Measurements from ENCODE around the gene TCTN2. TPM values are rescaled to one million over a fixed set of nuclear protein-coding genes. Genes with fewer than 3 reads are reported as not detected.

Gene TCTN2
- polyA plus RNA-seq, 1 donor: 8.1 TPM

GRCh38 chr12:123686636-123687190 is 15.8 kb downstream of the TCTN2 start:
- DNase-seq: no peak

- DNase-seq: no peak
These were observed 19.4 kb downstream of the TCTN2 start for GRCh38 chr12:123690191-123690840.

GRCh38 chr12:123696207-123696606 is 25.3 kb downstream of the TCTN2 start:
- no peak for DNase-seq

- DNase-seq: no peak
These were observed 25.7 kb downstream of the TCTN2 start for GRCh38 chr12:123696646-123697045.

- no peak for DNase-seq
These were observed 35.0 kb downstream of the TCTN2 start for GRCh38 chr12:123705935-123706334.

GRCh38 chr12:123707466-123707865 is 36.6 kb downstream of the TCTN2 start:
- no peak for DNase-seq

- DNase-seq: no peak
These were observed 41.9 kb downstream of the TCTN2 start for GRCh38 chr12:123712780-123713319.

- no peak for DNase-seq
These were observed 42.5 kb downstream of the TCTN2 start for GRCh38 chr12:123713398-123713797.

- DNase-seq: no peak
These were observed 43.1 kb downstream of the TCTN2 start for GRCh38 chr12:123713823-123714585.

GRCh38 chr12:123715195-123715594 is 44.3 kb downstream of the TCTN2 start:
- no peak for DNase-seq

GRCh38 chr12:123717350-123717749 is 46.4 kb downstream of the TCTN2 start:
- no peak for DNase-seq

- no peak for DNase-seq
These were observed 49.4 kb downstream of the TCTN2 start for GRCh38 chr12:123720141-123720814.

GRCh38 chr12:123721245-123721644 is 50.3 kb downstream of the TCTN2 start:
- DNase-seq: no peak

GRCh38 chr12:123723011-123723410 is 52.1 kb downstream of the TCTN2 start:
- DNase-seq: no peak

GRCh38 chr12:123723765-123724164 is 52.9 kb downstream of the TCTN2 start:
- no peak for DNase-seq

GRCh38 chr12:123726244-123726643 is 55.3 kb downstream of the TCTN2 start:
- no peak for DNase-seq

GRCh38 chr12:123726962-123727361 is 56.0 kb downstream of the TCTN2 start:
- no peak for DNase-seq

- no peak for DNase-seq
These were observed 57.0 kb downstream of the TCTN2 start for GRCh38 chr12:123727878-123728277.

- no peak for DNase-seq
These were observed 60.7 kb downstream of the TCTN2 start for GRCh38 chr12:123731596-123731995.

GRCh38 chr12:123732251-123732650 is 61.3 kb downstream of the TCTN2 start:
- DNase-seq: no peak

GRCh38 chr12:123733229-123733628 is 62.3 kb downstream of the TCTN2 start:
- no peak for DNase-seq

GRCh38 chr12:123734268-123734667 is 63.4 kb downstream of the TCTN2 start:
- DNase-seq: no peak

- DNase-seq: no peak
These were observed 71.1 kb downstream of the TCTN2 start for GRCh38 chr12:123741937-123742572.

Data from hindlimb muscle (tissue), 1 donor.